ENCODE results near the gene CSPG4.

Gene CSPG4

DNA sequence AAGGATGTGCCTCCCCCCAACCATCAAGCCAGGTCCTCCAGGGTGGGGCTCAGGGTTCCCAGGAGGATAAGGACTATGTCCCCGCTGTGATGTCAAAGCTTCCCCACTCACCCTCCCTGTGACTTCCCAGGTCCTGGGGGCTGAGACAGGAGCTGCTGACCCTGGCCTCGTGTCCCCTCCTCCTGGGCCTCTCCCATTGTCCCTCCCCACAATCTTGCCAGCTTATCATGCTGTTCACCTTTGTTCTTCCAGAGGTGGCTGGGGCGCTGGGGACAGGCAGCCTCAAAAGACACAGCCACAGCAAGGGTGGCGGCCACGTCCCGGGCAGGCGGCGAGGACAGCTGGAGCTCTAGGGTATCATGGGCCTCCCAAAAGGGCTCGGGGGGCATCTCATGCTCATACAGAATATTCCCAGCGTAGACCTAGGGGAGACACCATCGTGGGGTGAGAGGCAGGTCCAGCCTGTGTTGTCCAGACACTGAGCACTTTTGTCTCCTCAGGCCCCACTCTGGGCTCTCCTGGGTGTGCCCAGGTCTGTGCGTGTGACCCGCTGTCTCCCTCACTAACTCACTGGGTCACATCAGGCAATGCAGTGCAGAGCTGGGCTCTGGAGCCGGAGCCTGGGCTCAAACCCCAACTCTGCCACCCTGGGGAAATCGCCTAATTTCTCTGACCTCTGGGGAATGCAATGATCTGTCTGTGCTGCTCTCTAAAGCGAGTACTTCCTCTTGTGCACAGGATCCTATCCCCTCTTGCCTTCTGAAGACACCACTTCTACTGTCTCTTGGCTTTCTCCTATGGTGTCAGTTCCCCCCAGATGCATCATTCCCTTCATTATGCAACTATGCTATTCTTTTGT, 35.0 kb downstream of the CSPG4 start:
- Histone ChIP-seq H3K4me3 (ENCODE audit: low read length in 2 of 2) (no peak overlapping the region), H3K79me1 (ENCODE audit: low read depth, low read length) (no peaks in the 10 kb centered on the region), H2AK5ac (ENCODE audit: low read depth, low read length) (peak overlapping the region; percentile 93), H3K27me3 (ENCODE audit: control insufficient read depth in 3 of 3, insufficient read depth in 3 of 3, low read depth in 1 of 3, low read length in 3 of 3) (no peaks in the 10 kb centered on the region), H2BK12ac (ENCODE audit: low read length) (no peak overlapping the region), H3K4ac (ENCODE audit: low read length) (peak overlapping the region; percentile 30), H3K36me3 (replicated peaks in 1 of 2; ENCODE audit: control insufficient read depth in 2 of 2, insufficient read depth in 2 of 2, low read length in 2 of 2) (no peaks in the 10 kb centered on the region), H3K14ac (ENCODE audit: low read length) (peak overlapping the region; percentile 25), H4K91ac (ENCODE audit: low read depth, low read length, poor library complexity) (no peak overlapping the region), H2BK15ac (ENCODE audit: low read length) (peak overlapping the region; percentile 70), H3K23ac (ENCODE audit: low read depth, low read length, poor library complexity) (no peak overlapping the region), H2AFZ (ENCODE audit: low read length) (no peak overlapping the region), H3K27ac (replicated peaks; ENCODE audit: low read length) (no peak overlapping the region), H4K8ac (ENCODE audit: low read depth, low read length) (no peak overlapping the region), H3K4me1 (ENCODE audit: control insufficient read depth in 2 of 2, insufficient read depth in 1 of 2, low read depth in 1 of 2, low read length in 2 of 2) (peaks cover 11 to 20% of the 10 kb centered on the region in 2 donors), H2BK5ac (ENCODE audit: low read length) (no peak overlapping the region), H2BK120ac (ENCODE audit: low read depth, low read length) (no peak overlapping the region), H3K18ac (ENCODE audit: low read length) (peak overlapping the region; percentile 85), H3K4me2 (ENCODE audit: insufficient read depth, low read length, poor library complexity, severe bottlenecking) (no peak overlapping the region), H3K9ac (ENCODE audit: low read depth, low read length, poor library complexity) (peak overlapping the region; percentile 32), H3K9me3 (replicated peaks in 1 of 2; ENCODE audit: control insufficient read depth in 2 of 2, insufficient read depth in 1 of 2, low read depth in 1 of 2, low read length in 2 of 2) (no peaks in the 10 kb centered on the region)
- peak; percentile 20 for DNase-seq (ENCODE audit: low spot score)
- no CpG with 5 or more reads among the region's 16 CpGs for WGBS, 2 donors (ENCODE audit: extremely low coverage in 2 of 2, insufficient read length in 2 of 2, insufficient replicate concordance in 1 of 2)

DNA sequence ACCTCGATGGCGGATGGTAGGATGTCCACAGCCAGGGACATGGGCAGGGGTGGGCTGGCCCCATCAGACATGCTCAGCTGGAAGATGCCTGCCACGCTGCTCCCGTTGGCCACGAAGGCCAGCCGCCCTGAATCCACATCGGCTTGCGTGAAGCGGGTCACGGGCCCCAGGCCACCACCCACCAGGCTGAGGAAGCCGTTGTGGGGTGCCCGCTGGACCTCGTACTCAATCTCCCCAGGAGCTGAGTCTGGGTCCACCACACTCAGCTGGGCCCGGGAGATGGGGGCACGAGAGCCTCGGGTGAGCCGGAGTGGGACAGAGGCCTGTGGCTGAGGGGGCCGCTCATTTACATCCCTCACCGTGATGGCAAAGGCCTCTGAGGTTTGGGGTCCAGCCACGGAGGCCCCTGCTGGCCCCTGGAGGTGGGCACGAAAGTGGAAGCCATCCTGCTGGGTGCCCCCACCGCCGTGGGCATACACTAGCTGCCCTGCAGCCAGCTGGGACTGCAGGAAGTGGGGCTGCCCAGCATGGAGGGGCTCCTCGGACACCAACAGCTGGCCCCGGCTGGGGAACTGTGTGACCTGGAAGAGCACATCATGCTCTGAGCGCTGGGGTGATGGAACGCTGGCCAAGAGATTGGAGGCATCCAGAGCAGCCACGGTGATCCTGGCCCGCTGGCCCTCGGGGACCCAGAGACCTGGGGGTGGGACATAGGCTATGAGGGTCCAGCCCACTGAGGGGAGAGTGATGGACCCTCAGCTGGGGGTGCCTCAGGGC, 35.8 kb downstream of the CSPG4 start:
- WGBS, 2 donors (ENCODE audit: extremely low coverage in 2 of 2, insufficient read length in 2 of 2, insufficient replicate concordance in 1 of 2): no CpG with 5 or more reads among the region's 30 CpGs
- no peak overlapping the region for H3K9ac ChIP-seq (ENCODE audit: low read depth, low read length, poor library complexity)
- no peaks in the 10 kb centered on the region for H3K9me3 ChIP-seq (replicated peaks in 1 of 2; ENCODE audit: control insufficient read depth in 2 of 2, insufficient read depth in 1 of 2, low read depth in 1 of 2, low read length in 2 of 2)

DNA sequence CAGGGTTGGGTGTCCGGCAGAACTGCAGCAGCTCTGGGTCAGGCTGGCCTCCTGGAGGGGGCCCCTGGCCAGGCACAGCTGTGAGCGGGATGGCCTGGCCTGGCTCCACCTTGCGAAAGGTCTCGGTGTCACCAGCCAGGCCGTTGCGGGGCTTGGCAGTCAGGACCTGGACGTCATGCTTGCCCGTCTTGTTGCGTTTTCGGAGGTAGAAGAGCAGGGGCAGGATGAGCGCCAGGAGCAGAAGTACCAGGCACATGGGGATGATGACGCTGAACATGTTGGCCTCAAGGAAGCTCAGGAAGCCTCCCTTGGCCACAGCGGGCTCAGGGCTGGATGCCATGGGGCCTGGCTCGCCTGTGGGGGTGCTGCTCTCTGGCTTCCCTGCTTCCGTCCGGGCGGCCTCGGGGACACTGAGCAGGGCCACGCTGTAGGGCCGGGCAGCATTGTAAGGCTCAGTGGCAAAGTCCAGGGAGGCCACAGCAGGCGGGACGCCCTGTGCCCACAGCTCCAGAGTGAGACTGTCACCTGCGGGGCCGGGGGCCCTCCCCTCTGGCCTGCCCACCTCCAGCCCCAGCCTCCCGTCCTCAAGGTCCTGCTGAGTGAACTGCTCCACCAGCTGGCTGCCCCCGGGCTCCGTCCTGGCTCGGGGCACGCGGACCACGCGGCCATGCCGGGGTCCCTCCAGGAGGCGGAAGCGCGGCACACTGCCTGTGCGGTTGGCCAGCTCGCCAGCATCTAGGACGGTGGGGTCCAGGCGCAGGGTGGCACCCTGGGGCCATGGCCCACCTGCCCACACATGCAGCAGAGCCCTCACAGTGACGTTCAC, 36.9 kb downstream of the CSPG4 start:
- Histone ChIP-seq H3K4me3 (ENCODE audit: low read length in 2 of 2) (no peak overlapping the region), H3K27ac (replicated peaks; ENCODE audit: low read length) (no peak overlapping the region), H2AK5ac (ENCODE audit: low read depth, low read length) (peak overlapping the region; percentile 26), H3K18ac (ENCODE audit: low read length) (peak overlapping the region; percentile 45), H2BK15ac (ENCODE audit: low read length) (no peak overlapping the region), H2BK12ac (ENCODE audit: low read length) (no peak overlapping the region), H3K9me3 (replicated peaks in 1 of 2; ENCODE audit: control insufficient read depth in 2 of 2, insufficient read depth in 1 of 2, low read depth in 1 of 2, low read length in 2 of 2) (no peaks in the 10 kb centered on the region), H3K79me1 (ENCODE audit: low read depth, low read length) (no peaks in the 10 kb centered on the region), H3K27me3 (ENCODE audit: control insufficient read depth in 3 of 3, insufficient read depth in 3 of 3, low read depth in 1 of 3, low read length in 3 of 3) (no peaks in the 10 kb centered on the region), H3K14ac (ENCODE audit: low read length) (peak overlapping the region; percentile 63), H3K36me3 (replicated peaks in 1 of 2; ENCODE audit: control insufficient read depth in 2 of 2, insufficient read depth in 2 of 2, low read length in 2 of 2) (no peaks in the 10 kb centered on the region), H3K4me1 (ENCODE audit: control insufficient read depth in 2 of 2, insufficient read depth in 1 of 2, low read depth in 1 of 2, low read length in 2 of 2) (peaks cover 12 to 31% of the 10 kb centered on the region in 2 donors), H3K4ac (ENCODE audit: low read length) (no peak overlapping the region), H4K8ac (ENCODE audit: low read depth, low read length) (no peak overlapping the region), H2BK5ac (ENCODE audit: low read length) (no peak overlapping the region), H3K4me2 (ENCODE audit: insufficient read depth, low read length, poor library complexity, severe bottlenecking) (no peak overlapping the region), H2AFZ (ENCODE audit: low read length) (no peak overlapping the region), H2BK120ac (ENCODE audit: low read depth, low read length) (no peak overlapping the region), H3K23ac (ENCODE audit: low read depth, low read length, poor library complexity) (peak overlapping the region; percentile 38), H3K9ac (ENCODE audit: low read depth, low read length, poor library complexity) (peak overlapping the region; percentile 52), H4K91ac (ENCODE audit: low read depth, low read length, poor library complexity) (peak overlapping the region; percentile 59)
- WGBS, 2 donors (ENCODE audit: extremely low coverage in 2 of 2, insufficient read length in 2 of 2, insufficient replicate concordance in 1 of 2): no CpG with 5 or more reads among the region's 41 CpGs
- no peak for DNase-seq (ENCODE audit: low spot score)

More for the DNA sequence above, 35.8 kb downstream of the CSPG4 start:
- Histone ChIP-seq H3K4me1 (ENCODE audit: control insufficient read depth in 2 of 2, insufficient read depth in 1 of 2, low read depth in 1 of 2, low read length in 2 of 2) (peaks cover 12 to 27% of the 10 kb centered on the region in 2 donors), H3K4me3 (ENCODE audit: low read length in 2 of 2) (no peak overlapping the region), H3K4ac (ENCODE audit: low read length) (no peak overlapping the region), H2BK12ac (ENCODE audit: low read length) (peak overlapping the region; percentile 42), H3K79me1 (ENCODE audit: low read depth, low read length) (no peaks in the 10 kb centered on the region), H3K4me2 (ENCODE audit: insufficient read depth, low read length, poor library complexity, severe bottlenecking) (no peak overlapping the region), H3K27me3 (ENCODE audit: control insufficient read depth in 3 of 3, insufficient read depth in 3 of 3, low read depth in 1 of 3, low read length in 3 of 3) (no peaks in the 10 kb centered on the region), H2AK5ac (ENCODE audit: low read depth, low read length) (peak overlapping the region; percentile 93), H3K18ac (ENCODE audit: low read length) (peak overlapping the region; percentile 85), H2BK15ac (ENCODE audit: low read length) (peak overlapping the region; percentile 70), H2BK120ac (ENCODE audit: low read depth, low read length) (no peak overlapping the region), H2BK5ac (ENCODE audit: low read length) (peak overlapping the region; percentile 82), H3K27ac (replicated peaks; ENCODE audit: low read length) (no peak overlapping the region), H4K91ac (ENCODE audit: low read depth, low read length, poor library complexity) (peak overlapping the region; percentile 86), H4K8ac (ENCODE audit: low read depth, low read length) (no peak overlapping the region), H3K14ac (ENCODE audit: low read length) (peak overlapping the region; percentile 66), H3K36me3 (replicated peaks in 1 of 2; ENCODE audit: control insufficient read depth in 2 of 2, insufficient read depth in 2 of 2, low read length in 2 of 2) (no peaks in the 10 kb centered on the region), H3K23ac (ENCODE audit: low read depth, low read length, poor library complexity) (peak overlapping the region; percentile 36), H2AFZ (ENCODE audit: low read length) (no peak overlapping the region)
- no peak for DNase-seq (ENCODE audit: low spot score)

All from neuronal stem cell (in vitro differentiated cells).